ENCODE results near the gene GNAQ. TPM values are rescaled to one million over a fixed set of nuclear protein-coding genes. Genes with fewer than 3 reads are reported as not detected.
"Not testable (repeated sequence)": the region's sequence is repeated elsewhere in the genome, so short reads cannot be mapped to it uniquely, and the experiment has no call there.

The GNAQ gene
- total RNA-seq, 4 donors from 2014 or later = 40.8 to 54.7 (median 53.8) TPM

DNA sequence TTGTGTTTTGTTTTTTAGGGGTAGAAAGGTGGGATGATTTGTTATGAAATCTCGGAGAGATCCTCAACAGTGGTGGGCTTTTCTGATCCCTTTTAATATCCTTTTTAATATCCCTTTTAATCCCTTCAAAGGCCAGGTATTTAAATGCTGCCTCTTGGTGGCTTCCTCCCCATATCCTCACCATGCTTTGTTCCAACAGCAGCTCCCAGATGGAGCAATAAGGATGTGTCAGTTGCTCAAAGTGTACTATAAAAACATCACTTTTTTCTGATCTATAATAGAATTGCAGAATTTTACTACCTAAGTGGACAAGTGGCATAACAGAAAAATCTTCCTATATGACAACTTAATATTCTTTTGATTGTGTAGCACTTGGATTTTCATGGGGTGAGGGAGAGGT lies 160.1 kb downstream of the GNAQ start:
- ATAC-seq (ENCODE audit: low FRiP score) = no peak
- TF ChIP-seq, protein P1, sequence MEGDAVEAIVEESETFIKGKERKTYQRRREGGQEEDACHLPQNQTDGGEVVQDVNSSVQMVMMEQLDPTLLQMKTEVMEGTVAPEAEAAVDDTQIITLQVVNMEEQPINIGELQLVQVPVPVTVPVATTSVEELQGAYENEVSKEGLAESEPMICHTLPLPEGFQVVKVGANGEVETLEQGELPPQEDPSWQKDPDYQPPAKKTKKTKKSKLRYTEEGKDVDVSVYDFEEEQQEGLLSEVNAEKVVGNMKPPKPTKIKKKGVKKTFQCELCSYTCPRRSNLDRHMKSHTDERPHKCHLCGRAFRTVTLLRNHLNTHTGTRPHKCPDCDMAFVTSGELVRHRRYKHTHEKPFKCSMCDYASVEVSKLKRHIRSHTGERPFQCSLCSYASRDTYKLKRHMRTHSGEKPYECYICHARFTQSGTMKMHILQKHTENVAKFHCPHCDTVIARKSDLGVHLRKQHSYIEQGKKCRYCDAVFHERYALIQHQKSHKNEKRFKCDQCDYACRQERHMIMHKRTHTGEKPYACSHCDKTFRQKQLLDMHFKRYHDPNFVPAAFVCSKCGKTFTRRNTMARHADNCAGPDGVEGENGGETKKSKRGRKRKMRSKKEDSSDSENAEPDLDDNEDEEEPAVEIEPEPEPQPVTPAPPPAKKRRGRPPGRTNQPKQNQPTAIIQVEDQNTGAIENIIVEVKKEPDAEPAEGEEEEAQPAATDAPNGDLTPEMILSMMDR (IDR thresholded peaks at IDR 0.05) = no peak

GRCh38 chr9:77866878-77867277 lies 164.7 kb downstream of the GNAQ start:
- TF ChIP-seq, protein P1 (IDR thresholded peaks at IDR 0.05) = no peak
- no peak for ATAC-seq (ENCODE audit: low FRiP score)

More for the DNA sequence above, 160.1 kb downstream of the GNAQ start:
- DNase-seq (ENCODE audit: low spot score) = no peak

DNA sequence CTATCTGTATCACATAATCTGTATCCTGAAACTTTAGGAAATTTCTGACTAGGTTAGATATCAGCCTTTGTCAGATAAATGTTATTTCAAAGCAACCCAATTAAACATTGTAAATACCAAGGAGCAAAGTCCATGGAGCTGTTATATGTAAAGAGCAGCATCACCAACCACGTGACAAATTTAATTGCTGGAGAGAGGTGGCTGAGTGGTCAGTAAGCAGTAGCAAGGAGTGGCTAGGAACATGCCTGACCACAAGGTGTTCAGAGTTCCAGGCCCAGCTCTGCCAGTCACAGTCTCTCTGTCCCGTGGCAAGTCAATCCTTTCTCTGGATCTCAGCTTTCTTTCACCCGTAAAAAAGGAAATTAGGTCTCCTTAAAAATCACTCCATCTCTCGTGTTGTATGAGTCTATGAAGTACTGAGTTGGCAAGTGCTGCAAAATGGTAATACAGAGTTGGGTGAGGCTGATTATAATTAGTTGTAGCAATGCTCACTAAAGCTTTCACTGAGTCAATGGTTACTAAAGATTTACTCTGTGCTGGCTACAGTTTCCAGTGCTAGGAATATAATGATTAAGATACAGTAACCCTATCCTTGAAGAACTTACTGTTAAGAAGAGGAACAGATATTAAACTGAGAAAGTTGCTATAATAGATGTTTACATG lies 166.1 kb downstream of the GNAQ start:
- TF ChIP-seq, protein P1 (IDR thresholded peaks at IDR 0.05) = no peak
- no peak for ATAC-seq (ENCODE audit: low FRiP score)
- DNase-seq (ENCODE audit: low spot score) = no peak

More at GRCh38 chr9:77866878-77867277, 164.7 kb downstream of the GNAQ start:
- no peak for DNase-seq (ENCODE audit: low spot score)

DNA sequence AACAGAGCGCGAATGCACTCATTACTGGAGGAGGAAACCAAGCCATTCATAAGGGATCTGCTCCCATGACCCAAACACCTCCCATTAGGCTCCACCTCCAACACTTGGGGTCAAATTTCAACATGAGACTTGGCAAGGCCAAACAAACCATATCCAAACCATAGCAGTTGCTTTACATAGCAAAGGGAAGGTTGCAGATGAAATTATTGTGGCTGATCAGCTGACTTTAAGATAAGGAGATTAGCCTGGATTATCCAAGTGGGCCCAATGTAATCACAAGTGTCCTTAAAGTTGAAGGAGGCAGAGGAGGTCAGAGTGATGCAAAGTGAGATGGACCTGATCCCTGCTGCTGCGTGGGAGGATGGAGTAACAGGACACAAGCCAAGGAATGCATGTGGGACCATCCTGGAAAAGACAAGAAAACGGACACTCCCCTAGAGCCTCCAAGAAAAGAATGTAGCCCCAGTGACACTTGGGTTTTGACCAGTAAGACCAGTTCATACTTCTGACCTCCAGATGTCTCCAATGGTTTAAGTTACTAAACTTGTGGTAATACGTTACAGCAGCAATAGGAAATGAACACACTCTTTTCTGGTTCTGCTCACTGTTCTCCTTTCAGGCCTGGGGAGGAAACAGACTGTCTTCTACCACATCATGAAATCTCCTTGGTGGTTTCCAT lies 167.3 kb downstream of the GNAQ start:
- DNase-seq (ENCODE audit: low spot score) (no peak), ATAC-seq (ENCODE audit: low FRiP score) (peak; percentile 37)
- TF ChIP-seq, protein P1 (IDR thresholded peaks at IDR 0.05) = no peak

GRCh38 chr9:77863638-77864037 lies 168.0 kb downstream of the GNAQ start:
- not testable (repeated sequence) for DNase-seq (ENCODE audit: low spot score); ATAC-seq (ENCODE audit: low FRiP score)

DNA sequence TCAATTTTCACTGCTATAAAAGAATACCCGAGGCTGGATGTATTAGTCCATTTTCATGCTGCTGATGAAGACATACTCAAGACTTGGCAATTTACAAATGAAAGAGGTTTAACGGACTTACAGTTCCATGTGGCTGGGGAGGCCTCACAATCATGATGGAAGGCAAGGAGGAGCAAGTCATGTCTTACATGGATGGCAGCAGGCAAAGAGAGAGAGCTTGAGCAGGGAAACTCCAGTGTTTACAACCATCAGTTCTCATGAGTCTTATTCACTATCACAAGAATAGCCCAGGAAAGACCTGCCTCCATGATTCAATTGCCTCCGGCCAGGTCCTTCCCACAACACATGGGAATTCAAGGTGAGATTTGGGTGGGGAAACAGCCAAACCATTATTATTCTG lies 170.7 kb downstream of the GNAQ start:
- not testable (repeated sequence) for DNase-seq (ENCODE audit: low spot score); ATAC-seq (ENCODE audit: low FRiP score)

DNA sequence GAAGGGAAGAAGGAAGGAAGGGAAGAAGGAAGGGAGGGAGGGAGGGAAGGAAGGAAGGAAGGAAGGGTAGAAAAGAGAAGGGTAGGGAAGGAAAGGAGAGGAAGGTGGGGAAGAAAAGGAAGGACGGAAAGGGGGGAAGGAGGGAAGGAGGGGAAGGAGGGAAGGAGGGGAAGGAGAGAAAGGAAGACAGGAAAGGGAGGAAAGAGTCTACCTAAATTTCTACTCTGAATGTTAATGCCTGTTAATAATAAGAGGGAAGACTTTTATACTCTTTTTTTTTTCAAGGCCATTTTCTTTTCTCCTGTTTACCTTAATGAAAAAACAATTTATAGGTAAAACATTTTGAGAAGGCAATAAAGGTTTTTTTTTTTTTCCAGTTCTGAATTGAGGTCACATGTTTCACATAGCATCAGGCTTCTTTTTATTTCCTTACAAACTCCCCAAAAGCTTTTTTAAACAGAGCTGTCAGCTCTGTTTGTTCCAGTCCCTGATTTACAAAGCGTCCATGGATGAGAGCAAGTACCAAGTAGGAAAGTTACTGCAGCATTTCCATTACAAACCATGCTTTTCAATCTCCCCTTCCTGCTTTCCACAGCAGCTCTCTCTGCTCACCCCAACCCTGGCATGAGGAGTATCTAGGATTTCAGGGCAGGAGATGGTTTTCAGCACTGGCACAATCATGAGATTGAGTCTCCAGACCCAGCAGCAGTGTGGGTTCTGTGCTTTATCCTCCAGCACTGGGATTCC lies 173.9 kb downstream of the GNAQ start:
- ATAC-seq (ENCODE audit: low FRiP score) (no peak), DNase-seq (ENCODE audit: low spot score) (no peak)
- TF ChIP-seq, protein P1 (IDR thresholded peaks at IDR 0.05) = no peak

Data from omental fat pad (tissue), 4 donors.